ENCODE measurements around the gene TMEM119. TPM values are rescaled to one million over a fixed set of nuclear protein-coding genes. Genes with fewer than 3 reads are reported as not detected.

TMEM119 gene
- total and polyA plus RNA-seq, 2 experiments from 2014 or later: 55.5 to 93.2 TPM

DNA sequence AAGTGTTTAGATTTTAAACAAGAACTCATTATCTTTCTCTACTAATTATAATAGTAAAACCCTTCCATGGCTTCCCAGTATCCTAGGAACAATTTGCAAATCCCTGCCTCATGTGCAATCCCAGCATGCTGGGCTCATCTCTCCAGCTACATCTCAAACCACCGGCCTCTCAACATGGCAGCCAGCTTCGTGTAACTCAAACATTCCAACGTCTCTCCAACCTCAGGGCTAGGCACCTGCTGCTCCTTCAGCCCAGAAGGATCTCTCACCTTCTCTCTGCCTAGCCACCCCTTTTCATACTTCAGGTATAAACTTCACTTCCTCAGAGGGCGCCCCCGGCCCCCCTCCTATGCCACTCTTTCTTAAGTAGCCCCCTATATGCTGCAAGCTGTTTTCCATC is 44.1 kb downstream of the TMEM119 start:
- WGBS, 2 experiments (ENCODE audit: low coverage in 1 of 2, low lambda C conversion rate in 2 of 2, missing lambda C conversion rate in 2 of 2): 99 to 100% methylated on average over 5 of the region's 5 CpGs
- H3K4me2 ChIP-seq (ENCODE audit: unreplicated experiment): no peak overlapping the region
- in situ Hi-C loops (cut with MboI): no loop called here
- no peaks in the 10 kb centered on the region for H3K9me2 ChIP-seq (ENCODE audit: insufficient read depth)
- H3F3A ChIP-seq (ENCODE audit: insufficient read depth): peaks cover 20% of the 10 kb centered on the region; the same call in 1 of the 2 replicates
- no peak overlapping the region for H3K4me3 ChIP-seq
- H3K9me3 ChIP-seq (ENCODE audit: low read depth): no peaks in the 10 kb centered on the region
- peaks cover 4% of the 10 kb centered on the region; the same call in 1 of the 2 replicates for H3K36me3 ChIP-seq (ENCODE audit: low read depth)
- DNase-seq: no peak
- H2AFZ ChIP-seq: no peak overlapping the region
- H3K79me2 ChIP-seq (ENCODE audit: insufficient read depth): peaks cover 100% of the 10 kb centered on the region
- H3K27me3 ChIP-seq (replicated peaks; ENCODE audit: insufficient read depth): no peaks in the 10 kb centered on the region
- peaks cover 16% of the 10 kb centered on the region for H3K4me1 ChIP-seq (ENCODE audit: insufficient read depth)
- H3K27ac ChIP-seq: no peak overlapping the region
- H3K9ac ChIP-seq: no peak overlapping the region
- TF ChIP-seq EZH2 (IDR thresholded peaks at IDR 0.05; ENCODE audit: insufficient read depth, poor library complexity, severe bottlenecking) (no peak), EZH2phosphoT487 (IDR thresholded peaks at IDR 0.05; ENCODE audit: insufficient read depth, low read depth) (no peak)
- H4K20me1 ChIP-seq (ENCODE audit: insufficient read depth): peaks cover 29% of the 10 kb centered on the region

DNA sequence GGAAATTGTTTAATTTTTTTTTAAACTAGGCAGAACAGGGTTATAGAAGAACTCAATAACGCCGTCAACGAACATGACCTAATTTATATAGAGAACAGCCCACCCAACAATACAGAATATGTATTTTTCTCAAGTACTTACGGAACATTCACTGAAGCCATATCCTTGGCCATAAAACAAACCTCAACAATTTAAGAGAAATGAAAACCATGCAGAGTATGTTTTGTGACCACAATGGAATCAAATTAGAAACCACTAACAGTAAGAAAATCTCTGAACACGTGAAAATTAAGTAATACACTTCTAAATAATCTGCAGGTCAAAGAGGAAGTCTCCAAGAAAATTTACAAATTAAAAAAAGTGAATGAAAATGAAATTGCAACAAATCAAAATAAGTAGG is 46.3 kb downstream of the TMEM119 start:
- in situ Hi-C loops (cut with MboI): no loop called here
- Histone ChIP-seq H3K36me3 (ENCODE audit: low read depth) (peaks cover 25% of the 10 kb centered on the region; the same call in 1 of the 2 replicates), H2AFZ (no peak overlapping the region), H4K20me1 (ENCODE audit: insufficient read depth) (peaks cover 29% of the 10 kb centered on the region), H3K27ac (peak overlapping the region; percentile 22), H3K9me2 (ENCODE audit: insufficient read depth) (no peaks in the 10 kb centered on the region), H3K27me3 (replicated peaks; ENCODE audit: insufficient read depth) (no peaks in the 10 kb centered on the region), H3F3A (ENCODE audit: insufficient read depth) (peaks cover 20% of the 10 kb centered on the region; the same call in 1 of the 2 replicates), H3K4me1 (ENCODE audit: insufficient read depth) (peaks cover 16% of the 10 kb centered on the region), H3K79me2 (ENCODE audit: insufficient read depth) (peaks cover 100% of the 10 kb centered on the region), H3K4me2 (ENCODE audit: unreplicated experiment) (peak overlapping the region; percentile 27), H3K4me3 (0 out of 2 replicates have a peak overlapping the region, but pooled peaks have one; percentile 3), H3K9me3 (ENCODE audit: low read depth) (no peaks in the 10 kb centered on the region), H3K9ac (no peak overlapping the region)
- peak; percentile 67 for DNase-seq
- 62 to 63% methylated on average over 5 of the region's 5 CpGs for WGBS, 2 experiments (ENCODE audit: low coverage in 1 of 2, low lambda C conversion rate in 2 of 2, missing lambda C conversion rate in 2 of 2)
- TF ChIP-seq EZH2 (IDR thresholded peaks at IDR 0.05; ENCODE audit: insufficient read depth, poor library complexity, severe bottlenecking): no peak
- TF ChIP-seq EZH2phosphoT487 (IDR thresholded peaks at IDR 0.05; ENCODE audit: insufficient read depth, low read depth): no peak

DNA sequence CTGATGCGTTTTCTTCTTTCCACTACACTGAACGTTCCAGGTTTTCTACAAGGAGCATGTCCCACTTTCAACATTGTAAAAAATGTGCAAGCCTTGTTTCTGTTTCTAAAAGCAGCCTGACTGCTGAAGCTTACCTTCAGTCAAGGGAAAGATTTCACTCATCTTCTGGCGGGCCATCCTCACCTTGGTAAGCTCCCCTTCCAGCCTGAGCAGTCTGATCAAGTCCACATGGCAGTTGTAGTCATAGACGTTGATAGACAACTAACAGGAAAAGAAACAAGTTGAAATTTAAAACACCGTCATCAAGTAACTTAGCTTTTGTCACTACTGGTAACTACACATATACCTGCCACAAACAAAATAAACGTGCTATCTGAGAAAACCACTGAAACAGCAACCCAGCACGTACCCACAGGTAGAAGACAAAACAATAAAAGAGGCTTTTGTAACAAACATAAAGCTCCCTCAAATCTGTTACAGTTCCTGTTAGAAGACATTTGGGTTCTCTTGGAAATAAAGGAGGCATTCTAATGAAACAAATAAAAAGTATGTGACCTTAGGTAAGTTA is 48.8 kb downstream of the TMEM119 start:
- Histone ChIP-seq H3K27ac (no peak overlapping the region), H3K4me3 (no peak overlapping the region), H2AFZ (no peak overlapping the region), H3K9me2 (ENCODE audit: insufficient read depth) (no peaks in the 10 kb centered on the region), H3K79me2 (ENCODE audit: insufficient read depth) (peaks cover 99% of the 10 kb centered on the region), H3K9ac (no peak overlapping the region), H3F3A (ENCODE audit: insufficient read depth) (peaks cover 20% of the 10 kb centered on the region; the same call in 1 of the 2 replicates), H3K36me3 (ENCODE audit: low read depth) (peaks cover 38% of the 10 kb centered on the region; the same call in 1 of the 2 replicates), H3K4me2 (ENCODE audit: unreplicated experiment) (no peak overlapping the region), H3K4me1 (ENCODE audit: insufficient read depth) (peaks cover 16% of the 10 kb centered on the region), H3K27me3 (replicated peaks; ENCODE audit: insufficient read depth) (no peaks in the 10 kb centered on the region), H3K9me3 (ENCODE audit: low read depth) (no peaks in the 10 kb centered on the region), H4K20me1 (ENCODE audit: insufficient read depth) (peaks cover 14% of the 10 kb centered on the region)
- DNase-seq: no peak
- in situ Hi-C loops (cut with MboI): no loop called here
- 61 to 62% methylated on average over 7 of the region's 7 CpGs for WGBS, 2 experiments (ENCODE audit: low coverage in 1 of 2, low lambda C conversion rate in 2 of 2, missing lambda C conversion rate in 2 of 2)
- no peak for TF ChIP-seq EZH2phosphoT487 (IDR thresholded peaks at IDR 0.05; ENCODE audit: insufficient read depth, low read depth)
- TF ChIP-seq EZH2 (IDR thresholded peaks at IDR 0.05; ENCODE audit: insufficient read depth, poor library complexity, severe bottlenecking): no peak

DNA sequence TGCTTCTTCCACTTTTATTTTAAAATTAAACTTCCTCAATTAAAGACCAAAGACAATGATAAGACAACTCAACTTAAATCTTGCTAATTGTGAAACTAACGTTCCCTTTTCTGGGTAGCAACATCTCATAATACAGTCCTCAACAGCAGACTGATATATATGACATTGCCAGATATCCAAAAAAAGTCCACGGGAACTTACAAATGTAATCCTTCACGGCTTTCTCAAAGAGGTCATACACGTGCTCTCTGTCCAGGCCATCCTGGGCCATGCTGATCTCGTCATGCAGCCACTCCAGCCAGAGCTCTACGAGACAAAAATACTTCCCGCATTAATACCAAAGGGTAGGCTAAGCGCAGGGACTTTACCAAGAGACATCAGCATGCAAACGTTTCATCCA is 50.2 kb downstream of the TMEM119 start:
- peaks cover 97% of the 10 kb centered on the region for H3K79me2 ChIP-seq (ENCODE audit: insufficient read depth)
- H3K27ac ChIP-seq: no peak overlapping the region
- H3K4me1 ChIP-seq (ENCODE audit: insufficient read depth): peaks cover 16% of the 10 kb centered on the region
- DNase-seq: no peak
- H2AFZ ChIP-seq: no peak overlapping the region
- H3K36me3 ChIP-seq (ENCODE audit: low read depth): peaks cover 43% of the 10 kb centered on the region; the same call in 1 of the 2 replicates
- H3K27me3 ChIP-seq (replicated peaks; ENCODE audit: insufficient read depth): no peaks in the 10 kb centered on the region
- H3K9me2 ChIP-seq (ENCODE audit: insufficient read depth): no peaks in the 10 kb centered on the region
- no peak overlapping the region for H3K9ac ChIP-seq
- no peak overlapping the region for H3K4me3 ChIP-seq
- no peak overlapping the region for H3K4me2 ChIP-seq (ENCODE audit: unreplicated experiment)
- in situ Hi-C loops (cut with MboI): no loop called here
- no peaks in the 10 kb centered on the region for H3K9me3 ChIP-seq (ENCODE audit: low read depth)
- 79% methylated on average over 9 of the region's 9 CpGs for WGBS, 2 experiments (ENCODE audit: low coverage in 1 of 2, low lambda C conversion rate in 2 of 2, missing lambda C conversion rate in 2 of 2)
- H4K20me1 ChIP-seq (ENCODE audit: insufficient read depth): peaks cover 11% of the 10 kb centered on the region
- peaks cover 20% of the 10 kb centered on the region; the same call in 1 of the 2 replicates for H3F3A ChIP-seq (ENCODE audit: insufficient read depth)
- no peak for TF ChIP-seq EZH2 (IDR thresholded peaks at IDR 0.05; ENCODE audit: insufficient read depth, poor library complexity, severe bottlenecking)
- no peak for TF ChIP-seq EZH2phosphoT487 (IDR thresholded peaks at IDR 0.05; ENCODE audit: insufficient read depth, low read depth)

Data from GM23248 (cell line).